ENCODE results near the gene MYH15.

DNA sequence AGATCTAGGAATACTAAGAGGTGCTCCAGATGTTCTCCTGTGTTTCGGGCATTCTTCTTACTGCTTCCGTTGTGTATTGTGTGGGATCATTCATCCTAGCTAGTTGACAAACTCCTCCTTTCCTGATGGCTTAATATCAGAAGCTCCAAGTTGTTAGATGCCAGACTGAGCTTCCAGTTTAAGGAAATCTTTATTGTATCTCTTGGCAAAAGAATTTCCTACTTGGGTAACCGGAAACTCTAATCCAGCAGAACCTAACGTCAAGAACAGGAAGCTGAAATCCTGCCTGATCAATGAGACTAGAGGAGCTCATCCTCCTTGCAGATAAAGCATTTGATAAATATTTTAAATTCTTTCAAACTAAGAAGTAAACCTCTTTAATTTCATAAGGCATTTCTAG is 27.7 kb upstream of the MYH15 start:
- TF ChIP-seq SOX15 (CRISPR knock-in tag; IDR thresholded peaks at IDR 0.05) (no peak), NR2C2 (CRISPR knock-in tag; IDR thresholded peaks at IDR 0.05) (no peak), FOXK1 (CRISPR knock-in tag; IDR thresholded peaks at IDR 0.05) (no peak), ZNF121 (CRISPR knock-in tag; IDR thresholded peaks at IDR 0.05) (no peak), NR3C1 (CRISPR knock-in tag; conservative IDR thresholded peaks at IDR 0.05; ENCODE audit: low read depth) (no peak)
- TF ChIP-seq, protein P1, sequence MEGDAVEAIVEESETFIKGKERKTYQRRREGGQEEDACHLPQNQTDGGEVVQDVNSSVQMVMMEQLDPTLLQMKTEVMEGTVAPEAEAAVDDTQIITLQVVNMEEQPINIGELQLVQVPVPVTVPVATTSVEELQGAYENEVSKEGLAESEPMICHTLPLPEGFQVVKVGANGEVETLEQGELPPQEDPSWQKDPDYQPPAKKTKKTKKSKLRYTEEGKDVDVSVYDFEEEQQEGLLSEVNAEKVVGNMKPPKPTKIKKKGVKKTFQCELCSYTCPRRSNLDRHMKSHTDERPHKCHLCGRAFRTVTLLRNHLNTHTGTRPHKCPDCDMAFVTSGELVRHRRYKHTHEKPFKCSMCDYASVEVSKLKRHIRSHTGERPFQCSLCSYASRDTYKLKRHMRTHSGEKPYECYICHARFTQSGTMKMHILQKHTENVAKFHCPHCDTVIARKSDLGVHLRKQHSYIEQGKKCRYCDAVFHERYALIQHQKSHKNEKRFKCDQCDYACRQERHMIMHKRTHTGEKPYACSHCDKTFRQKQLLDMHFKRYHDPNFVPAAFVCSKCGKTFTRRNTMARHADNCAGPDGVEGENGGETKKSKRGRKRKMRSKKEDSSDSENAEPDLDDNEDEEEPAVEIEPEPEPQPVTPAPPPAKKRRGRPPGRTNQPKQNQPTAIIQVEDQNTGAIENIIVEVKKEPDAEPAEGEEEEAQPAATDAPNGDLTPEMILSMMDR (IDR thresholded peaks at IDR 0.05), result no peak
- TF ChIP-seq, protein P2, sequence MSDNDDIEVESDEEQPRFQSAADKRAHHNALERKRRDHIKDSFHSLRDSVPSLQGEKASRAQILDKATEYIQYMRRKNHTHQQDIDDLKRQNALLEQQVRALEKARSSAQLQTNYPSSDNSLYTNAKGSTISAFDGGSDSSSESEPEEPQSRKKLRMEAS (CRISPR knock-in tag; IDR thresholded peaks at IDR 0.05), result no peak
- TF ChIP-seq, protein P3, sequence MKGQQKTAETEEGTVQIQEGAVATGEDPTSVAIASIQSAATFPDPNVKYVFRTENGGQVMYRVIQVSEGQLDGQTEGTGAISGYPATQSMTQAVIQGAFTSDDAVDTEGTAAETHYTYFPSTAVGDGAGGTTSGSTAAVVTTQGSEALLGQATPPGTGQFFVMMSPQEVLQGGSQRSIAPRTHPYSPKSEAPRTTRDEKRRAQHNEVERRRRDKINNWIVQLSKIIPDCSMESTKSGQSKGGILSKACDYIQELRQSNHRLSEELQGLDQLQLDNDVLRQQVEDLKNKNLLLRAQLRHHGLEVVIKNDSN (CRISPR knock-in tag; IDR thresholded peaks at IDR 0.05), result no peak
- TF ChIP-seq, protein P4, sequence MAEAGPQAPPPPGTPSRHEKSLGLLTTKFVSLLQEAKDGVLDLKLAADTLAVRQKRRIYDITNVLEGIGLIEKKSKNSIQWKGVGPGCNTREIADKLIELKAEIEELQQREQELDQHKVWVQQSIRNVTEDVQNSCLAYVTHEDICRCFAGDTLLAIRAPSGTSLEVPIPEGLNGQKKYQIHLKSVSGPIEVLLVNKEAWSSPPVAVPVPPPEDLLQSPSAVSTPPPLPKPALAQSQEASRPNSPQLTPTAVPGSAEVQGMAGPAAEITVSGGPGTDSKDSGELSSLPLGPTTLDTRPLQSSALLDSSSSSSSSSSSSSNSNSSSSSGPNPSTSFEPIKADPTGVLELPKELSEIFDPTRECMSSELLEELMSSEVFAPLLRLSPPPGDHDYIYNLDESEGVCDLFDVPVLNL (CRISPR knock-in tag; IDR thresholded peaks at IDR 0.05; ENCODE audit: borderline replicate concordance, low read depth), result no peak
- TF ChIP-seq, protein P5, sequence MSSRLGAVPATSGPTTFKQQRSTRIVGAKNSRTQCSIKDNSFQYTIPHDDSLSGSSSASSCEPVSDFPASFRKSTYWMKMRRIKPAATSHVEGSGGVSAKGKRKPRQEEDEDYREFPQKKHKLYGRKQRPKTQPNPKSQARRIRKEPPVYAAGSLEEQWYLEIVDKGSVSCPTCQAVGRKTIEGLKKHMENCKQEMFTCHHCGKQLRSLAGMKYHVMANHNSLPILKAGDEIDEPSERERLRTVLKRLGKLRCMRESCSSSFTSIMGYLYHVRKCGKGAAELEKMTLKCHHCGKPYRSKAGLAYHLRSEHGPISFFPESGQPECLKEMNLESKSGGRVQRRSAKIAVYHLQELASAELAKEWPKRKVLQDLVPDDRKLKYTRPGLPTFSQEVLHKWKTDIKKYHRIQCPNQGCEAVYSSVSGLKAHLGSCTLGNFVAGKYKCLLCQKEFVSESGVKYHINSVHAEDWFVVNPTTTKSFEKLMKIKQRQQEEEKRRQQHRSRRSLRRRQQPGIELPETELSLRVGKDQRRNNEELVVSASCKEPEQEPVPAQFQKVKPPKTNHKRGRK (CRISPR knock-in tag; IDR thresholded peaks at IDR 0.05; ENCODE audit: borderline replicate concordance), result no peak
- TF ChIP-seq, protein P6, sequence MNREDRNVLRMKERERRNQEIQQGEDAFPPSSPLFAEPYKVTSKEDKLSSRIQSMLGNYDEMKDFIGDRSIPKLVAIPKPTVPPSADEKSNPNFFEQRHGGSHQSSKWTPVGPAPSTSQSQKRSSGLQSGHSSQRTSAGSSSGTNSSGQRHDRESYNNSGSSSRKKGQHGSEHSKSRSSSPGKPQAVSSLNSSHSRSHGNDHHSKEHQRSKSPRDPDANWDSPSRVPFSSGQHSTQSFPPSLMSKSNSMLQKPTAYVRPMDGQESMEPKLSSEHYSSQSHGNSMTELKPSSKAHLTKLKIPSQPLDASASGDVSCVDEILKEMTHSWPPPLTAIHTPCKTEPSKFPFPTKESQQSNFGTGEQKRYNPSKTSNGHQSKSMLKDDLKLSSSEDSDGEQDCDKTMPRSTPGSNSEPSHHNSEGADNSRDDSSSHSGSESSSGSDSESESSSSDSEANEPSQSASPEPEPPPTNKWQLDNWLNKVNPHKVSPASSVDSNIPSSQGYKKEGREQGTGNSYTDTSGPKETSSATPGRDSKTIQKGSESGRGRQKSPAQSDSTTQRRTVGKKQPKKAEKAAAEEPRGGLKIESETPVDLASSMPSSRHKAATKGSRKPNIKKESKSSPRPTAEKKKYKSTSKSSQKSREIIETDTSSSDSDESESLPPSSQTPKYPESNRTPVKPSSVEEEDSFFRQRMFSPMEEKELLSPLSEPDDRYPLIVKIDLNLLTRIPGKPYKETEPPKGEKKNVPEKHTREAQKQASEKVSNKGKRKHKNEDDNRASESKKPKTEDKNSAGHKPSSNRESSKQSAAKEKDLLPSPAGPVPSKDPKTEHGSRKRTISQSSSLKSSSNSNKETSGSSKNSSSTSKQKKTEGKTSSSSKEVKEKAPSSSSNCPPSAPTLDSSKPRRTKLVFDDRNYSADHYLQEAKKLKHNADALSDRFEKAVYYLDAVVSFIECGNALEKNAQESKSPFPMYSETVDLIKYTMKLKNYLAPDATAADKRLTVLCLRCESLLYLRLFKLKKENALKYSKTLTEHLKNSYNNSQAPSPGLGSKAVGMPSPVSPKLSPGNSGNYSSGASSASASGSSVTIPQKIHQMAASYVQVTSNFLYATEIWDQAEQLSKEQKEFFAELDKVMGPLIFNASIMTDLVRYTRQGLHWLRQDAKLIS (CRISPR knock-in tag; IDR thresholded peaks at IDR 0.05; ENCODE audit: borderline replicate concordance), result no peak
- TF ChIP-seq, protein P7, sequence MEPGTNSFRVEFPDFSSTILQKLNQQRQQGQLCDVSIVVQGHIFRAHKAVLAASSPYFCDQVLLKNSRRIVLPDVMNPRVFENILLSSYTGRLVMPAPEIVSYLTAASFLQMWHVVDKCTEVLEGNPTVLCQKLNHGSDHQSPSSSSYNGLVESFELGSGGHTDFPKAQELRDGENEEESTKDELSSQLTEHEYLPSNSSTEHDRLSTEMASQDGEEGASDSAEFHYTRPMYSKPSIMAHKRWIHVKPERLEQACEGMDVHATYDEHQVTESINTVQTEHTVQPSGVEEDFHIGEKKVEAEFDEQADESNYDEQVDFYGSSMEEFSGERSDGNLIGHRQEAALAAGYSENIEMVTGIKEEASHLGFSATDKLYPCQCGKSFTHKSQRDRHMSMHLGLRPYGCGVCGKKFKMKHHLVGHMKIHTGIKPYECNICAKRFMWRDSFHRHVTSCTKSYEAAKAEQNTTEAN (CRISPR knock-in tag; IDR thresholded peaks at IDR 0.05), result no peak
